IMR-90 (cell line): ENCODE results near the gene TRHDE. TPM values are rescaled to one million over a fixed set of nuclear protein-coding genes. Genes with fewer than 3 reads are reported as not detected.

Experiments used
- ATAC-seq: fragments of 200-7000 bp; cut with Tn5 transposase; 2 replicates; pipeline ENCODE4 v1.9.1; 2020; ENCODE audit warnings: low read depth, mild to moderate bottlenecking, moderate library complexity
- BruUV-seq: library from RNA; stranded (reverse); fragments of 400-500 nt; replicated peaks from 2 replicates; lab custom pipeline; 2021; lab: Mats Ljungman, UMichigan
- CTCF ChIA-PET: fragments of 300-600 bp; formaldehyde crosslinking; extraction: SDS; loops from one replicate; lab custom pipeline; 2021; ENCODE audit warnings: antibody characterized with exemption; lab: Yijun Ruan, JAX
- POLR2A ChIA-PET: fragments of 300-600 bp; sonication (Branson Sonifier 250); formaldehyde crosslinking; loops from one replicate; lab custom pipeline; 2022; ENCODE audit warnings: antibody characterized with exemption; ENCODE audit not compliant: unreplicated experiment; lab: Charles Lee
- DNase-seq: peaks from one replicate; pipeline ENCODE4 v3.0.0; 2013
- H2AFZ ChIP-seq: replicated peaks from 2 replicates; pipeline ENCODE3; 2013; ENCODE audit warnings: low read length, mild to moderate bottlenecking; ENCODE audit not compliant: poor library complexity
- H2AK5ac ChIP-seq: 2 replicates; pipeline ENCODE4 v1.6.1; 2013; ENCODE audit warnings: low read depth, low read length, inconsistent platforms
- H2AK9ac ChIP-seq: replicated peaks from 2 replicates; pipeline ENCODE3; 2013; ENCODE audit warnings: mild to moderate bottlenecking, low read depth, low read length, moderate library complexity; ENCODE audit not compliant: poor library complexity
- H2BK120ac ChIP-seq: 2 replicates; pipeline ENCODE4 v1.6.1; 2013; ENCODE audit warnings: low read depth, low read length, inconsistent platforms
- H2BK15ac ChIP-seq: 3 replicates; pipeline ENCODE4 v1.6.1; 2013; ENCODE audit warnings: low read depth, low read length, inconsistent platforms
- H2BK20ac ChIP-seq: 2 replicates; pipeline ENCODE4 v1.6.1; 2013; ENCODE audit warnings: low read depth, mild to moderate bottlenecking, inconsistent platforms, low read length, moderate library complexity
- H2BK5ac ChIP-seq: 2 replicates; pipeline ENCODE4 v1.6.1; 2013; ENCODE audit warnings: mild to moderate bottlenecking, low read depth, low read length, inconsistent platforms; ENCODE audit not compliant: poor library complexity, severe bottlenecking
- H3K14ac ChIP-seq: replicated peaks from 2 replicates; pipeline ENCODE4 v1.6.1; 2013; ENCODE audit warnings: low read depth, low read length, inconsistent platforms
- H3K18ac ChIP-seq: 2 replicates; pipeline ENCODE4 v1.6.1; 2013; ENCODE audit warnings: low read depth, low read length, control low read depth
- H3K23ac ChIP-seq: 2 replicates; pipeline ENCODE4 v1.6.1; 2013; ENCODE audit warnings: low read depth, low read length, inconsistent platforms
- H3K27ac ChIP-seq: 2 replicates; pipeline ENCODE4 v1.5.1; 2013; ENCODE audit warnings: mild to moderate bottlenecking, control low read depth, low read length; ENCODE audit not compliant: insufficient read depth
- H3K27me3 ChIP-seq: 2 replicates; pipeline ENCODE4 v1.6.1; 2013; ENCODE audit warnings: low read length; ENCODE audit not compliant: control insufficient read depth, insufficient read depth
- H3K36me3 ChIP-seq: 2 replicates; pipeline ENCODE4 v1.6.1; 2013; ENCODE audit warnings: low read length, mixed read lengths; ENCODE audit not compliant: control insufficient read depth, insufficient read depth
- H3K4ac ChIP-seq: 2 replicates; pipeline ENCODE4 v1.6.1; 2013; ENCODE audit warnings: low read depth, low read length, inconsistent platforms
- H3K4me1 ChIP-seq: 2 replicates; pipeline ENCODE4 v1.6.1; 2013; ENCODE audit warnings: low read length, mixed read lengths; ENCODE audit not compliant: control insufficient read depth, insufficient read depth
- H3K4me2 ChIP-seq: 2 replicates; pipeline ENCODE4 v1.6.1; 2013; ENCODE audit warnings: low read depth, mild to moderate bottlenecking, control low read depth, low read length, moderate library complexity
- H3K4me3 ChIP-seq: 2 replicates; pipeline ENCODE4 v1.5.1; 2013; ENCODE audit warnings: low read depth, mild to moderate bottlenecking, control low read depth, low read length, moderate library complexity; ENCODE audit not compliant: insufficient read depth
- H3K56ac ChIP-seq: 2 replicates; pipeline ENCODE4 v1.6.1; 2013; ENCODE audit warnings: low read length, inconsistent platforms; ENCODE audit not compliant: insufficient read depth; ENCODE audit errors: extremely low read depth
- H3K79me1 ChIP-seq, 2 experiments: 2 replicates each; pipeline ENCODE4 v1.6.1; 2013; ENCODE audit warnings: low read length in 2 of 2, inconsistent platforms in 1 of 2, low read depth in 1 of 2
- H3K9ac ChIP-seq: 2 replicates; pipeline ENCODE4 v1.6.1; 2013; ENCODE audit warnings: low read depth, low read length, control low read depth
- H3K9me1 ChIP-seq: 2 replicates; pipeline ENCODE4 v1.6.1; 2013; ENCODE audit warnings: low read length, inconsistent platforms; ENCODE audit not compliant: insufficient read depth
- H3K9me3 ChIP-seq: 2 replicates; pipeline ENCODE4 v1.6.1; 2013; ENCODE audit warnings: low read length; ENCODE audit not compliant: control insufficient read depth, insufficient read depth
- H4K20me1 ChIP-seq: 2 replicates; pipeline ENCODE4 v1.6.1; 2013; ENCODE audit warnings: low read length, inconsistent platforms; ENCODE audit not compliant: insufficient read depth
- H4K5ac ChIP-seq: 2 replicates; pipeline ENCODE4 v1.6.1; 2013; ENCODE audit warnings: mild to moderate bottlenecking, low read depth, low read length, control low read depth
- H4K8ac ChIP-seq, 2 experiments: 2 replicates each; pipeline ENCODE4 v1.6.1; 2013; ENCODE audit warnings: low read depth in 2 of 2, low read length in 2 of 2, control low read depth in 1 of 2, inconsistent platforms in 1 of 2
- H4K91ac ChIP-seq: 2 replicates; pipeline ENCODE4 v1.6.1; 2013; ENCODE audit warnings: low read depth, low read length, inconsistent platforms; ENCODE audit not compliant: insufficient read depth
- BHLHE40 ChIP-seq: fragments of 150-350 bp; IDR thresholded peaks from 2 replicates; pipeline ENCODE4 v1.6.1; 2016; ENCODE audit warnings: mild to moderate bottlenecking, low read depth, low read length
- CHD1 ChIP-seq: IDR thresholded peaks from 2 replicates; pipeline ENCODE4 v1.6.1; 2012; ENCODE audit warnings: low read depth, low read length, improper control_type of control experiment
- MAFK ChIP-seq: IDR thresholded peaks from 2 replicates; pipeline ENCODE4 v1.6.1; 2012; ENCODE audit warnings: low read depth, low read length, improper control_type of control experiment
- MAZ ChIP-seq: IDR thresholded peaks from 2 replicates; pipeline ENCODE4 v1.6.1; 2012; ENCODE audit warnings: low read depth, mild to moderate bottlenecking, low read length, improper control_type of control experiment, moderate library complexity, borderline replicate concordance
- MXI1 ChIP-seq: IDR thresholded peaks from 2 replicates; pipeline ENCODE4 v1.6.1; 2012; ENCODE audit warnings: low read depth, mild to moderate bottlenecking, low read length, moderate library complexity, borderline replicate concordance
- NFE2L2 ChIP-seq: fragments of 150-350 bp; IDR thresholded peaks from 2 replicates; pipeline ENCODE4 v1.6.1; 2016; ENCODE audit warnings: low read depth, mild to moderate bottlenecking, low read length
- RFX5 ChIP-seq: IDR thresholded peaks from 2 replicates; pipeline ENCODE4 v1.8.0; 2012; ENCODE audit warnings: low read depth, mild to moderate bottlenecking, low read length, moderate library complexity
- SMC3 ChIP-seq: fragments of 150-350 bp; IDR thresholded peaks from 2 replicates; pipeline ENCODE4 v1.6.1; 2016; ENCODE audit warnings: low read depth, mild to moderate bottlenecking, antibody characterized with exemption, low read length, moderate library complexity
- WGBS, 2 experiments: methylation state at CpG; one replicate each; pipeline versions ENCODE4 v1.1.5 to v1.1.7; 2013; ENCODE audit warnings: missing lambda C conversion rate in 2 of 2; ENCODE audit not compliant: insufficient read length in 1 of 2; ENCODE audit errors: extremely low coverage in 2 of 2; 5-methylcytosine and 5-hydroxymethylcytosine counted together
- dilution Hi-C: fragments of 300-500 bp; cut with HindIII; formaldehyde crosslinking; loops from one replicate; pipeline ENCODE4 v1.14.3; 2018; ENCODE audit warnings: low sequenced_read_pairs; ENCODE audit not compliant: unreplicated experiment
- in situ Hi-C: fragments of 300-500 bp; cut with MboI; formaldehyde crosslinking; loops from 3 replicates; pipeline ENCODE4 v1.14.3; 2019; ENCODE audit warnings: low sequenced_read_pairs, inconsistent platforms, mixed read lengths
- intact Hi-C: fragments of 100-400 bp; cut with micrococcal nuclease; formaldehyde crosslinking; loops from 2 replicates; pipeline ENCODE4 v1.10.0; 2022
- polyA plus RNA-seq, 3 experiments: library from polyadenylated mRNA; depleted of rRNA; stranded (reverse); fragments of >200 nt; gene quantifications; 2 replicates each; pipeline ENCODE4 v1.2.3, GENCODE V29; 2012; ENCODE audit warnings: low replicate concordance in 1 of 3
- total RNA-seq: library from RNA; depleted of rRNA; stranded (reverse); fragments of >200 nt; gene quantifications from 2 replicates; pipeline ENCODE4 v1.2.3, GENCODE V29; 2012
- TF ChIP-seq, protein P1 (sequence below): conservative IDR thresholded peaks from 2 replicates; pipeline ENCODE4 v1.5.1; 2012; ENCODE audit warnings: mild to moderate bottlenecking, low read depth, low read length, improper control_type of control experiment
- TF ChIP-seq, protein P2 (sequence below): fragments of 150-350 bp; IDR thresholded peaks from 2 replicates; pipeline ENCODE4 v1.6.1; 2017; ENCODE audit warnings: mild to moderate bottlenecking, antibody characterized with exemption, low read length, low read depth

Gene TRHDE
- total and polyA plus RNA-seq, 2 of the 4 experiments (the other 2 are of a cell fraction), result 33.7 to 65.1 TPM

DNA sequence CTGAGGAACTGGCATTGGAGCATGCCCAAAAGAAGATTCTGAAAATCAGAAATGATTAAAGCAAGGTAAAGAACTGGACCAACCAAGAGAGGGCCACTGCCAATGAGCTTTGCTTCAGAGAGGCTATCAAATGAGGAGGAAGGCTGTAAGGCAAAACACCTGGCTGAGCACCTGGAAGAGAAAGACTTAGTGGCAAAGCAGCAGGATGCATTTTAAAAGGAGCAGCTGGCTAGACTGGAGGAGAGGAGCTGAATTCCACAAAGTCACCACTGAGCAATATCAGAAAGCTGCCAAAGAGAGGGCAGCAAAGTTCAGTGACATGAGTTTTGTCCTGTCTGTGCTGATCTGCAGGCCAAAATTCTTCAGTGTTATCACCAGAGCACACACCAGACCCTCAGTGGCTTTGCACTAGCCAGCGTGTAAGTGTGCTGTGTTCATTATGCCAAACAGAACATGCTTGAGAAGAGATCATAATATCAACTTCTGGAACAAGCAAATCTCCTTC is 338.7 kb downstream of the TRHDE start:
- no peak overlapping the region for H3K14ac ChIP-seq
- H3K56ac ChIP-seq, result no peak overlapping the region
- H3K4me3 ChIP-seq, result no peak overlapping the region
- H2AFZ ChIP-seq, result no peak overlapping the region
- ATAC-seq (no peak), DNase-seq (no peak)
- 0 out of 2 replicates have a peak, but pooled peaks cover 2% of the 10 kb centered on the region for H3K36me3 ChIP-seq
- ChIA-PET POLR2A (no interaction called here), CTCF (no interaction called here)
- TF ChIP-seq NFE2L2 (no peak), MXI1 (no peak), CHD1 (no peak), BHLHE40 (no peak), MAFK (no peak), MAZ (no peak), RFX5 (no peak), SMC3 (no peak)
- TF ChIP-seq, protein P1, sequence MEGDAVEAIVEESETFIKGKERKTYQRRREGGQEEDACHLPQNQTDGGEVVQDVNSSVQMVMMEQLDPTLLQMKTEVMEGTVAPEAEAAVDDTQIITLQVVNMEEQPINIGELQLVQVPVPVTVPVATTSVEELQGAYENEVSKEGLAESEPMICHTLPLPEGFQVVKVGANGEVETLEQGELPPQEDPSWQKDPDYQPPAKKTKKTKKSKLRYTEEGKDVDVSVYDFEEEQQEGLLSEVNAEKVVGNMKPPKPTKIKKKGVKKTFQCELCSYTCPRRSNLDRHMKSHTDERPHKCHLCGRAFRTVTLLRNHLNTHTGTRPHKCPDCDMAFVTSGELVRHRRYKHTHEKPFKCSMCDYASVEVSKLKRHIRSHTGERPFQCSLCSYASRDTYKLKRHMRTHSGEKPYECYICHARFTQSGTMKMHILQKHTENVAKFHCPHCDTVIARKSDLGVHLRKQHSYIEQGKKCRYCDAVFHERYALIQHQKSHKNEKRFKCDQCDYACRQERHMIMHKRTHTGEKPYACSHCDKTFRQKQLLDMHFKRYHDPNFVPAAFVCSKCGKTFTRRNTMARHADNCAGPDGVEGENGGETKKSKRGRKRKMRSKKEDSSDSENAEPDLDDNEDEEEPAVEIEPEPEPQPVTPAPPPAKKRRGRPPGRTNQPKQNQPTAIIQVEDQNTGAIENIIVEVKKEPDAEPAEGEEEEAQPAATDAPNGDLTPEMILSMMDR, result no peak
- TF ChIP-seq, protein P2, sequence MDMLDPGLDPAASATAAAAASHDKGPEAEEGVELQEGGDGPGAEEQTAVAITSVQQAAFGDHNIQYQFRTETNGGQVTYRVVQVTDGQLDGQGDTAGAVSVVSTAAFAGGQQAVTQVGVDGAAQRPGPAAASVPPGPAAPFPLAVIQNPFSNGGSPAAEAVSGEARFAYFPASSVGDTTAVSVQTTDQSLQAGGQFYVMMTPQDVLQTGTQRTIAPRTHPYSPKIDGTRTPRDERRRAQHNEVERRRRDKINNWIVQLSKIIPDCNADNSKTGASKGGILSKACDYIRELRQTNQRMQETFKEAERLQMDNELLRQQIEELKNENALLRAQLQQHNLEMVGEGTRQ, result no peak
- H3K9me3 ChIP-seq, result no peaks in the 10 kb centered on the region
- no peak overlapping the region for H3K18ac ChIP-seq
- H2BK5ac ChIP-seq, result no peak overlapping the region
- no CpG with 5 or more reads among the region's 1 CpG for WGBS, 2 experiments
- H4K5ac ChIP-seq, result no peak overlapping the region
- peaks cover 0 to 10% of the 10 kb centered on the region in 2 experiments; a peak in 1 of 4 replicates for H3K79me1 ChIP-seq
- no peak overlapping the region for H2AK5ac ChIP-seq
- no peak overlapping the region for H4K8ac ChIP-seq
- H3K23ac ChIP-seq, result no peak overlapping the region
- no peaks in the 10 kb centered on the region for H3K27me3 ChIP-seq
- no peak overlapping the region for H4K91ac ChIP-seq
- no peak overlapping the region for H2BK120ac ChIP-seq
- dilution Hi-C loops (no loop called here), intact Hi-C loops (no loop called here), in situ Hi-C loops (no loop called here)
- H3K9ac ChIP-seq, result no peak overlapping the region
- H3K4me2 ChIP-seq, result no peak overlapping the region
- H3K4me1 ChIP-seq, result no peaks in the 10 kb centered on the region
- no peak overlapping the region for H2BK15ac ChIP-seq
- no peak overlapping the region for H2AK9ac ChIP-seq
- no peak overlapping the region for H3K27ac ChIP-seq
- H3K9me1 ChIP-seq, result no peaks in the 10 kb centered on the region
- no TSS peak for BruUV-seq
- no peaks in the 10 kb centered on the region for H4K20me1 ChIP-seq
- no peak overlapping the region for H2BK20ac ChIP-seq
- H3K4ac ChIP-seq, result no peak overlapping the region
